GM19238 (cell line): ENCODE measurements around the gene PACSIN1.

ENCODE experiments used
- DNase-seq: peaks from one replicate; pipeline ENCODE4 v3.0.0; 2011; ENCODE audit warnings: low spot score; ENCODE audit not compliant: insufficient read length

Gene PACSIN1

GRCh38 chr6:34560366-34561226 is 94.7 kb downstream of the PACSIN1 start:
- DNase-seq: no peak

GRCh38 chr6:34561227-34561530 is 95.3 kb downstream of the PACSIN1 start:
- no peak for DNase-seq

- no peak for DNase-seq
Measured at GRCh38 chr6:34562350-34562749, 96.5 kb downstream of the PACSIN1 start.

GRCh38 chr6:34562861-34563512 is 97.1 kb downstream of the PACSIN1 start:
- DNase-seq: no peak

GRCh38 chr6:34563513-34563870 is 97.6 kb downstream of the PACSIN1 start:
- no peak for DNase-seq

GRCh38 chr6:34564181-34564580 is 98.3 kb downstream of the PACSIN1 start:
- no peak for DNase-seq

GRCh38 chr6:34565722-34566137 is 99.9 kb downstream of the PACSIN1 start:
- no peak for DNase-seq

DNA sequence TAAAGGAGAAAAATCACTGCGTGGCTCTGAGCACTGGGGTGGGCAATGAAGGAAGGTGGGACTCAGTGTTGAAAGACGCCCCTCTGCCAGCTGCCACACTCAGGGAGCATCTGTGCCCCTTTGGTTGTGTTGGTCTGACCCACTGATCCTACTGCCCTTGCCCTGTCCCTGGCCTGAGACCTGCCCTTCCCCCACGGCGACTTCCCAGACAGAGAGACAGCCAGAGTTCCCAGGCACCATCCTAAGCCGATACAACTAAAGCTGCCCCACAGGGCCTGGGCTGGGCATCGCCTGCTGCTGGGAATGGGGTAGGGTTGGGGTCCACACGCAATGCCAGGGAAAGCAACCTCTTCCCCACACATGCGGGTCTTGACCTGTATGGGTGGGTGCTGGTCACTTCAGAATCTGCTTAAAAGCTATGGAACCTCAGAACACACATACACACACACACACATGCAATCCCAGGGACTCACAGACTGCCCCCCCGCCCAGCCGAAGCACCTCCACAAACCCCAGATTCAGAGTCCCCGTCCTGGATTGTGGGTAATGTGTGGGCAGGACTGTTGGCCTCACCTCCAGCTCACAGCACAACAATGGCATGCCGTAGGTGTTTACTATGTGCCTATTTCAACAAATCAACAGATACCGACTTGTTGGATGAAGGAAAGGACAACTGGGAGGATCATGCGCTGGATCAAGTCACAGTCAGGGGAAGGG is 101.1 kb downstream of the PACSIN1 start:
- DNase-seq: no peak

DNA sequence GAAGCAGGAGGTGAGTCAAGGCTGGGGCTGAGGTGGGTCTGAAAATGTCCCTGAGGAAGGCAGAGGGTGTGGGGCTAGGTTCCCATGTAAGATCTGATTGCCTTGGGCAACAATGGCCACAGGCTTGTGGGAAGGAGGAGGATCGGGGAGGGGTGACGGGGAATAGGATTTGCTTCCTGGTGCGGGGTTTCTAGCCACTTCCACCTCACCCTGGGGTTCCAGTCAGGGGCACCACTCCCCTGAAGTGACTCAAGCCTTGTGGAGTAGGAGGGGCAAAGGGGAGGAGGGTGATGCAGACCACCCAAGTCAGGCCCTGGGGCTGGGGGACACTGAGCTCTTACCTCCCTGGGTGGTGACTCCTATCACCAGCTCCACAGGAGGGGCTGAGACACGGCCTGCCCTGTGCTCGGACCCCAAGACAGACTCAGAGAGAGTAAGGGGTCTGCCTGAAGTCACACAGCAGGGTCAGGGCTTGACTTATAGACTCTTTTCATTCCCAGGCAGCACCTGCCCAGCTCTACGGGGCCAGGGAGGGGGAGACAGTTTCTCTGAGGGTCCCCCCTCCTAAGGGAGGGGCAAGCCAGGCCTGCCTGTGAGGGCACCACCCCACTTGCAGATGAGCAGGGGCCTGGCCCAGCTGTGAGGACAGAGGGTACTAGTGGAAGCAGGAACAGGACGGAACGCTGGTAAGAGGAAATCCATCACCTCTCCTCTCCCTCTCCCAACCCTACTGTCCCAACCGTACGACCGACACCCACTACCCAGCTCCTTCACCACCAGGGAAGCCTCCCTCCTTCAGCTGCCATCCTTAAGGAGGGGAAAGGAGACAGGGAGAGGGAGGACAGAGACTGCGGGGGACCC is 102.7 kb downstream of the PACSIN1 start:
- no peak for DNase-seq

DNA sequence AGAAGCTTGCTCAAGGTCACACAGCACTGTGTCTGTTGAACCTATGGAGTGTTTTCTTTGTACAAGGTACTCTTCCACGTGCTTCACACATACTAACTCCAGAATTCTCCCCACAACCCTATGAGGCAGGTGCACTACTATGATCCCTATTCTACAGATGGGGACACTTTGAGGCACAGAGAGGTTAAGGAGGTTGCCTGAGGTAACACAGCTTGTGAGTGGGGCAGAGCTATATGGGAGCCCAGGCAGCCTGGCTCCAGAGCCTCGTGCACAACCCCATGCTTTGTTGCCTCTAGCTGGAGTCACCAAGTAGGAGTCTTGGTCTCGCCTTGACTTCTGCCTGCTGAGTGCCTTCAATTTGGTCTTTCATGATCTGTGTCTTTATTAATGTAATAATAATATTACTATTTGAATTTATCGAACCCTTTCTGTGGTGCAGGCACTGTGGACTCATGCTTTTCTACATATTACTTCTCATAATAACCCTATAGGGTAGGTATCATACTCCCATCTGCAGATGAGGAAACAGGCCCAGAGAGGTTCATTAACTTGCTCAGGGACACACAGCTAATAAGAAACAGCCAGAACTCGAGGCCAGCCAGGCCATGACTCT is 103.6 kb downstream of the PACSIN1 start:
- no peak for DNase-seq

DNA sequence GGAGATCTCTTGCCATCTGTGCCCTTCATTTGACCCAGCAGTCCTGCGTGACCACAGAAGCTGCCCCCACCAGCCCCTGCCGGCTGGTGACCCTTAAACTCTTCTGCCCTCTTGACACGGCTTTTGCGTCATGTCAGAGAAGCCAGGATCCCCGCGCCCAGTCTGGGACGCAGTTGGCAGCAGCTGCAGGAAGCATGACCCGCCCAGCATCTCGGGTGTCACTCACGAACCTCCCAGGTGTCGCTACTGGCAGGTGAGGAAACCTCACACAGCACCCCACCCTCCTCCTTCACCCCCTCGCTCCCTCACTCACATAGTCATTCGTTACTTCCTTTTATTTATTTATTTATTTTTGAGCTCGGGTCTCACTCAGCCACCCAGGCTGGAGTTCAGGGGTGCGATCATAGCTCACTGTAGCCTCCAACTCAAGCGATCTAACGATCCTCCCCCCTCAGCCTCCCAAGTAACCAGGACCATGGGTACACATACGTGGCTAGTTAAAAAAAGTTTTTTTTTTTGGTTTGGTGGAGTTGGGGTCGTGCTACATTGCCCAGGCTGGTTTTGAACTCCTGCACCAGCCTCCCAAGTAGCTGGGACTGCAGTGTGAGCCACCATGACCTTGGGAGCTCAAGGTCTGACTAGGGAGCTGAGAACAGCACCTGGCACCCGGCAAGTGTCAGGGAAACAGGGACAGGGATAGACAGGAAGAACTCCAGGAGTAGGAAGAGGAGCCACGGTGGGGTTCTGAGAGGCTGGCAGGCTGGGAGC is 104.4 kb downstream of the PACSIN1 start:
- DNase-seq: no peak

- no peak for DNase-seq
Measured at GRCh38 chr6:34571388-34571787, 105.5 kb downstream of the PACSIN1 start.

DNA sequence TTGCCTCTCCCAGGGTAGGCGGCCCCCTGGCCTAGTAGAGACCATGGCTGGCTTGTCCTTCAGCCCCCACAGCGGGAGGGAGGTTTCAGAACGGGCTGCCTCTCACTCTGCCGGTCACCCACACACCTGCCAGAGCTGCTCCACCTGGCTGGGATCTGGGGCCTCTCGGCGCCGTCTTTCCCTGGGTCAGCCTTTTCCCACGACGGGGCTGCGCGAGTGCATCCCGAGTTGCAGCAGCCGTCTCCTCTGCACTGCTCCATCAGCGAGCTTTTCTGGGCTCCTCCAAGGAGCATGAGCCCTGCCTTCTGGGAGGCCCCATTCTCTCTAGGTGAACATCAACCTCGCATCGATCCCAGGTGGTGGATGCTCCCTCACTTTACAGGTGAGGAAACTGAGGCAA is 106.1 kb downstream of the PACSIN1 start:
- no peak for DNase-seq

GRCh38 chr6:34572585-34572984 is 106.7 kb downstream of the PACSIN1 start:
- no peak for DNase-seq

- no peak for DNase-seq
Measured at GRCh38 chr6:34573567-34574183, 107.8 kb downstream of the PACSIN1 start.

DNA sequence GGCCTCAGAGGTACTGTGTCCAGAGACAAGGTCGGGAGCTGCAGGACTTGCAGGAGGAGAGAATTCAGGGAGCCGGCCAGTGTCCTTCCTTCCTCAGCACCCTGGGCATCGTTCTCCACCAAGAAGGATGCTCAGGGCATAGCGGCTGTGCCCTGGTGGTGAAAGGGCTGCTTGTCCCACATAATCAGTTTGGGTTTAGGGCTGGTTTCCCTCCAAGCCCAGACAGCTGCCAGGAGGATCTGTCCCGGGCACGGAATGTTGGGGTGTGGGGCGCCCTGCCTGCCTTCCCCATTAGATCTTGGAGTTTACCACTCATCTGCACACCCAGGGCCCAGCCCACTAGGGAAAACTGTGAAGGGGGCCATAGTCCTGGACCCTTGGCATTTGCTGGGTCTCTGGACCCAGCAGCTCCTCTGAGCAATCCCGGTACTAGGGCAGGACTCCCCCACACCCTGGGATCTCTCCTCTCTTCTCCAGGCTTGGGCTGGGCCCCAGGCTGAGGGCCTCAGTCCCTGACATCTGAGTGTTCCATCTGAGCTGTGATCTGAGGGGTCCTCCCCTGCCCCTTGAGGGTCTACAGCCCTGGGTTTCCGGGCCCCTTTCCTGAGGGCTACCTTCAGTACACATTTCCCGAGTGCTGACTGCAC is 108.9 kb downstream of the PACSIN1 start:
- DNase-seq: no peak

DNA sequence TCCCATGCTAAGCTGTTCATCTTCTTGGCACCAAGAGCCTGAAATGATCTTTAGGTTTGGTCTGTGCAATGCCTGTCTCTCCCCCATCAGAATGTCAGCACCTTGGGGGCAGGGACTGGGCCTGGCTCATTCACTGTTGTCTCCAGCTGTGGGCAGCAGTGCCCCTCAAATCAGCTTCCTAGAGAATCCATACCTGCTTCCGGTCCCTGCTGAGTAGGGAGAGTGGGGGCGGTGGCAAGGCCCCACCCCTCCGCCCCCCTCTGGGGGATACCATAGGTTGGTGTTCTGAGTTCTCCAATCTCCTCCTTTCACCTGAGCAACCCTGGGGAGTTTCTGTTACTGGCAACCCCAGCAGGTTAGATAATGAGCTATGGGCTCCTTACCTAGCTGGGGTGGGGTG is 109.5 kb downstream of the PACSIN1 start:
- no peak for DNase-seq

DNA sequence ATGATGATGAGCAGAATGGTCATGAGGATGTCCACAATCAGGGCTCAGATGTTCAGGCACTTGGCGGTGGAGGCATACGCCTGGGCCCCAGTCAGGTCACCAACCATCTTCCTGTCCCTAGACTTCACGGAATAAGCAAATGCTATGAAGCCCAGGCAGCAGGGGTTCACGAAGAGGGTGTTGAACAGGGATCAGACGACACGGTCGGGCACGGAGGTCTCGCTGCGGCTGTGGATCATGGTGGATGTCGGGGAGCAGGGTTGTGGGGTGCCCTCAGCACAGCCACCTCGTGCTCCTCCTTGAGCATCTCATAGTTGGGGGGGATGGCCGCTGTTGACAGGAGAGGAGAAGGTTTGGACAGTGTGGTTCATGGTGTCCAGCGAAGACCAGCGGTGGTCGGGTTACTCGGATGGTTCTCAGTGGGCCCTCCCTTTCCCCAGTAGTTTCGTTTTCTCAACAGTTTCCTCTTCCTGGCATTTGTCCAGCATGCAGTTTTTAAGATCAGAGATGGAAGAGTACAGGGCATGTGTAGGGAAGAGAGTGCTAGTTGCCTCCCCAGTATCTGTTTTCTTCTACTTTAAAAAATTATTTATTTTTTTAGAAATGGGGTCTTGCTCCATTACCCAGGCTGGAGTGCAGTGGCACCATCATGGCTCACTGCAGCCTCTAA is 110.5 kb downstream of the PACSIN1 start:
- no peak for DNase-seq
